Fibroblast of skin of right quadriceps (primary cell): ENCODE results near the gene SDC4.

ENCODE experiments used
- DNase-seq: peaks from one replicate; pipeline ENCODE4 v3.0.0-alpha.2; 2013

SDC4 gene

DNA sequence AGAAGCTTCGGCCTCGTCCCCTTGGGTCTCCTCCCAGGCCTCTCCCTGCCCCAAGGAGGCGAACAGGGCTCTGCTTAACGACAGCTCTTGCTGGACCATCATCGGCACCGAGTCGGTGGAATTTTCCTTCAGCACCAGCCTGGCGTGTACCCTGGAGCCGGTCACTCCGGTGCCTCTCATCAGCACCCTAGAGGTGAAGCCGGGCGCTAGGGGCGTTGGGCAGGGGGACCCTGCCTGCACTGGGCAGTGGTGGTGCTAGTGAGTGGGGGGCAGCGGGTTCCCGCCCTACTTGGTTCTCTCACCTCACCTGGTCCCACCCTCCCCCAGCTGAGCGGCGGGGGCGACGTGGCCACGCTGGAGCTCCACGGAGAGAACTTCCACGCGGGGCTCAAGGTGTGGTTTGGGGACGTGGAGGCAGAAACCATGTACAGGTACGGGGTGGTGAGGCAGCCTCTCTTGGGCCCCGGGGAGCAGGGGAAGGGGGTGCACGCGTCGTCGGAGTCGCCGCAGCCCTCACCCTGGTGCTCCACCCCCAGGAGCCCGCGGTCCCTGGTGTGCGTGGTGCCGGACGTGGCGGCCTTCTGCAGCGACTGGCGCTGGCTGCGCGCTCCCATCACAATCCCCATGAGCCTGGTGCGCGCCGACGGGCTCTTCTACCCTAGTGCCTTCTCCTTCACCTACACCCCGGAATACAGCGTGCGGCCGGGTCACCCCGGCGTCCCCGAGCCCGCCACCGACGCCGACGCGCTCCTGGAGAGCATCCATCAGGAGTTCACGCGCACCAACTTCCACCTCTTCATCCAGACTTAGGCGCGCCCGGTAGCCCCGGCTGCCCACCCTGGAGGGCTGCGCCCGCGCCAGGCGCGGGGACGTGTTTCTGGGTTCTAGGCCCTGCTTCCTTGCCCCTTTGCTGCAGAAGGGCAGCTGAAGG lies 31.8 kb downstream of the SDC4 start:
- DNase-seq, result no peak

DNA sequence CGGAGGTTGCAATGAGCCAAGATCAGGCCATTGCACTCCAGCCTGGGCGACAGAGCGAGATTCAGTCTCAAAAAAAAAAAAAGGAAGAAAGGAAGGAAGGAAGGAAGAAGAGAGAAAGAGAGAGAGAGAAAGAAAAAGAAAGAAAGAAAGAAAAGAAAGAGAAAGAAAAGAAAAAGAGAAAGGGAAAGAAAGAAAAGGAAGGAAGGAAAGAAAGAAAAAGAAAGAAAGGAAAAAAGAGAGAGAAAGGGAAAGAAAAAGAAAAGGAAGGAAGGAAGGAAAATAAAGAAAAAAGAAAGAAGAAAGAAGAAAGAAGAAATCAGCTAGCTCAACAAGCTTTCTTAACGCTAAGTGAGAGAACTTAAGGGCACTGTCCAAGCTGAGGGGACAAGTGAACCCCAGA lies 32.6 kb downstream of the SDC4 start:
- no peak for DNase-seq

DNA sequence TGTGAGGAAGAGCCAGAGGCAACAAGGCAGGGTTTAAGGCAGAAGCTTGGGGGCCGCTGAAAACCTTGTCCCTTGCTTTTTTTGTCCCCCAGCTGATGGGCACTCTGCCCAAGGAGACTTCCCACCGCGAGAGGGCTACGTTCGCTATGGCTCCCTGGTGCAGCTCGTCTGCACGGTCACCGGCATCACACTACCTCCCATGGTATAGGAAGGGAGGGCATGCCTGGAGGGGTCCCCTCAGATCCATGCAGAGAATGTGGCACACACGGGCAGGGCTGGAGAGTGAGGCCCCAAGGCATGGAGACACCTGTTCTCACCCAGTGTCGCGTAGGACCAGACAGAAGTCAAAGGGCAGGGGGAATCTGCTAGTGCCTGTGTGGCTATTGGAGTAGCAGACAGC lies 34.3 kb downstream of the SDC4 start:
- no peak for DNase-seq

DNA sequence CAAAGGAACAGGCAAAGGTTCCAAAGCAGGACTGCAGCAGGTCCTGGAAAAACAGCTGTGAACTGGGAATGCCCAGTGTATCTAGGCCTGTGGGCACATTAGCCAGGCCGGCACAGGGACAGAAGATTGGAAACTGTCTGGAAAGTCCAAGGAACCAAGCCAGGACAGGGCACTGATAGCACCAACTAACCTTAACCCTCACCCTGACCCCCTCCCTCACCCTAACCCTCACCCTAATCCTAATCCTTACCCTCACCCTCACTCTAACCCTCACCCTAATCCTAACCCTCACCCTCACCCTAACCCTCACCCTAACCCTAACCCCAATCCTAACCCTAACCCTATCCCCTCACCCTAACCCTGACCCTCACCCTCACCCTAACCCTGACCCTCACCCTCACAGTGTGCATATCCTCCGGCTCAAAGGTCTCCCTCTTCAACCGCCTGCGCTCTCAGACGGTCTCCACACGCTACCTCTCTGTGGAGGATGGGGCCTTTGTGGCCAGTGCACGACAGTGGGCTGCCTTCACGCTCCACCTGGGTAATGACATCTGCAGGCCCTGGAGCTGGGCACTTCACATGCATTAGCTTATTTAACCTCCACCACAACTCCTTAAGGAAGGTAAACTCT lies 35.0 kb downstream of the SDC4 start:
- DNase-seq, result no peak

DNA sequence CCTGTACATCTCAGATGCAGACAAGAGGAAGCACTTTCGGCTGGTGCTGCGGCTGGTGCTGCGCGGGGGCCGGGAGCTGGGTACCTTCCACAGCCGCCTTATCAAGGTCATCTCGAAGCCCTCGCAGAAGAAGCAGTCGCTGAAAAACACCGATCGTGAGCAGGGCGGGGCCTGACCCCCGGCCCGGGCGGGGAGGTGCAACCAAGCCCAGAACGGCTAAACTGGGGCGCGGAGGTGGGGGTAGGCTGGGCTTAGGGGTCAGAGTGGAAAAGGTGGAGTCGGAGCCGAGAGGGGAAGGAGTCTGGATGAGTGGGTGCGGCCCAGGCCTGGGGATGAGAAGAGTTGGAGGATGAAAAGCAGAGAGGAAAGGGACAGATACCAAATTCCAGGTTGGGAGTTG lies 36.0 kb downstream of the SDC4 start:
- DNase-seq, result no peak

DNA sequence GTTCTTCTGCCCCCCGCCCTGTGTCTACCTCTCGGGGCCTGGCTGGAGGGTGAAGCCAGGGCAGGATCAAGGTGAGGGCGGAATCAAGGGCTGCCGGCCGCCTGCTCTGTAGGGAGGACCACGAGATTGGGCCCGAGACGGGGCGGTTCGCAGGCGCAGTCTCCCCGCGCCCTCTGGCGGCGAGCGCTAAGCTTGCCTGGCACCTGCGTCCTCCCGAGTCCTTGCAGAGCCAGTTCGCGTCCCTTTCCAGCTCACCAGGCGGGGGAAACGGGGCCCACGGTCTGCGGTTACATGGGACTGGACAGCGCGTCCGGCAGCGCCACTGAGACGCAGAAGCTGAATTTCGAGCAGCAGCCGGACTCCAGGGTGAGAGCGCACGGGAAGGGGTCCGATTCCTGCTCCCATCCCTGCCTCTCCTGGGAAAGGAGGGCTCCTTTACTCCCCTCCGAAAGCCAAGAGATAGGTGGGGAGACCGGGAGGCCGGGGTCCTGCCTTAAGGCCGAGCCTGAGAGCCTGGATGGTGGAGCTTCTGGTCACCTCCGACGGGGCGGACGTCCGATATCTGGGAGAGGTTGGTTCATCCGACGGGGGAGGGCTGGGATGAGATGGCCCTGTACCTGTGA lies 36.5 kb downstream of the SDC4 start:
- peak; percentile 34 for DNase-seq

DNA sequence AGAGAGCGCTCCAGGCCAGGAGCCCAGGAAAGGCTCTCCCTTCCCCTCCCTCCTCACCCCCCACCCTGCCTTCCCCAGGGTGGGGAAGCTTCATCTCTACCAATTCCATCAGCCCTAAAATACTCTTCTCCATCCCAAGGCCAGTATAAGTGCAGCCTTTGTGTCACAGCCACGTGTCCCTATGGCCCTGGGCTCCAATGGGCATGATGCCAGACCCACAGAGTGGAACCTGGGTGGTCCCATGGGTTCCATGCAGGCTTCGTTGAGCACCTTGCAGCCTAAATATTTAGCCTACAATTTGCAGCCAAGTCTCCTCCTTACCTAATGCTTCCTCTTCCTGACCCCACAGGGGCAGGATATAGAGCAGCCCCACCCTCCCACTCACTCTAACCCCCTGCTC lies 39.1 kb downstream of the SDC4 start:
- no peak for DNase-seq

DNA sequence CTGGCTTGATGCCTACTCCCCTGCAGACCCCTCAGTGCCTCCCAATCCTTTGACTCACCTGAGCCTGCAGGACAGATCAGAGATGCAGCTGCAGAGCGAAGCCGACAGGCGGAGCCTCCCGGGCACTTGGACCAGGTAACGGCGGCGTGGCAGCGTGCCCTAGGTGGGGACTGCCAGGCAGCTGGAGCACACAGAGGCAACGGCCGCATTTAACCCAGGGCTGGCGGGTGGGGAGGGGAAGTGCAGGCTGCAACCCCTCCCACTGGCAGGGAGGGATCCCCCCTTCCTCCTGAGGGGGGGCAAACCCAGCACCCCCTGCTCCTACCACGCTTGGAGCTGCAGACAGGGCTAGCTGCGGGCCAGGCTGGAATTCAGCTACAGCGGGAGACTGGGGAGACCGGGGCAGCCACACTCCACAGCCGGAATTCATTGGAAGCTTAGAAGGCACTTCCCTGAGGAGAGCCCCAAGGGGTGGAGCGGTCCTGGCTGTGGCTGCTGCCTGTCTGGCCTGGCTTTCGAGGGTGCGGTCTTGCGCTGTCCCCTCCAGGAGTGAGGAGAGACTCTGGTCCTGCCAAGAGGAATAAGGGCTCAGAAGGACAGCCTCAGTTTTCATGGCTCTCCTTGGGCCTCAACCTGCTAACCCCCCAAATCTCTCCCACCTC lies 40.0 kb downstream of the SDC4 start, which contains the start of gene MATN4:
MATN4 (minus strand) TSS at position 183 of the 662 bp plus-strand sequence. CDS start 2,717 bp downstream, outside the sequence.
- no peak for DNase-seq

DNA sequence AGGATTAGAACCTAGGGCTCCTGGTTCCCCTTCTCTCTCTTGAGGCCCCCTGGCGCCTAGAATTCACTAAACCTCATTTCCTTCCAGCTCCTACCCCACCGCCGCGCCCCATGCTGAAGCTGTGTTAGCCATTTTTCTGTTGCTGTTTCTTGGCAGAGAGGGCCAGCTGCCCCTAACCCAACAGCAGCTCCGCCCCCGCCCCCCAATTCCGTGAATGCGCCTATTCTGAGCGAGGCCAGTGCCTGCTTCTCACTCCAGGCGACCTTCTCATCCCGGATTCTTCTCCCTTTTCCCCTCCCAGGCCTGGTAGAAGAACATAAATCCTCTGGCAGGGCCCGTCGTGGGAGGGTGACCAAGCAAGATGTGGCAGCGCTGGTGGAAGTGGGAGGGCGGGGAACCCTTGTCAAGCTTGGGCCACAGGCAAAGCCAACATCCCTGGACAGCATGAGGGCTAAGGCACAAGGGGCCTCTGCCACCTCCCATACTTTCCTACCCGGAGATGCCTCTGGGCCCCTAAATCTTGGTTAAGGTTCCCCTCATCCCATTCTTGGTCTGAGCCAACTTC lies 41.1 kb downstream of the SDC4 start:
- DNase-seq, result no peak

DNA sequence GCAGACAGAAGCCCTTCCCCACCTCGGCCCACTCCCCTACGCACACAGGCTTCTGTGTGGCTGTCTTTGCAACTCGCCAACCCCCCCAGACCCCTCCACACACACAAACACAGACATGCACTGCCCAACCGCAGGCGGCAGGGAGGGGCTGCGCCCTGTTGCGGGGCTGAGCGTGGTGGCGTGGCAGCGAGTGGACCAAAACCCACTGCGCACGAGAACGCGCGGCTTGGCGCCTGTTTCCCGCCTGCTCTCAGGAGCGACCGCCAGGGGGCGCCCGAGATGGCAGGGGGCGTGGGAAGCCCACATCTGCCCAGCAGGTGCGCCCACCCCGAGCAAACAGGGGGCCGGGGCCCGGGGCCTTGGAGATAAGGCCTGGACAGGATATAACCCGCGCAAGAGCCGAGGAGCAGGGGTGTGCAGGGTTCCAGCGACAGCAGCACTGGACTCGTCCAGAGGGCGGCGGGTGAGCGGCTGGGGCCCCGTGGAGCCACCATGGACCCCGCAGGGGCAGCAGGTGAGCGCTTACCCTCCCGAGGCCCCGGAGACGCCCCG lies 41.7 kb downstream of the SDC4 start, which contains the start of gene RBPJL:
RBPJL (plus strand) TSS at position 410 of the 552 bp plus-strand sequence; CDS start at position 493, 83 bp downstream.
- DNase-seq, result no peak

DNA sequence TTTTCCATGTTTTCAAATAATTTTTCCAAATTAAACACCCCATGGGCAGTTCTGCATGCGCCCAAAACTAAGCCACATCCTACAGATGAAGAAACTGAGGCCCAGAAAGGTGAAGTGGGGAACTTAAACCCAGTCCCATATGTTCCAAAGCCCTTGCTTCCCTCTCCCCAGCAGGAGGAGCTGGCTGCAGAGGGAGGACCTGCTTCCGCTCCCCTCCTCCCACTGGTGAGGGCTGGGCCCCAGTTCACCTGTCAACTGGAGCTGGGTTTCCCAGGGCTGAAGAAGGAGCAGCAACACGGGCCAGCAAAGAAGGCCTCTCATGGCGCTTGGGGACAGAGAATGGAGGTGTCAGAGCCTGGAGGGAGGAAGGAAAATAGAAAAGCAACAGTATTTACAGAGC lies 43.0 kb downstream of the SDC4 start:
- no peak for DNase-seq

DNA sequence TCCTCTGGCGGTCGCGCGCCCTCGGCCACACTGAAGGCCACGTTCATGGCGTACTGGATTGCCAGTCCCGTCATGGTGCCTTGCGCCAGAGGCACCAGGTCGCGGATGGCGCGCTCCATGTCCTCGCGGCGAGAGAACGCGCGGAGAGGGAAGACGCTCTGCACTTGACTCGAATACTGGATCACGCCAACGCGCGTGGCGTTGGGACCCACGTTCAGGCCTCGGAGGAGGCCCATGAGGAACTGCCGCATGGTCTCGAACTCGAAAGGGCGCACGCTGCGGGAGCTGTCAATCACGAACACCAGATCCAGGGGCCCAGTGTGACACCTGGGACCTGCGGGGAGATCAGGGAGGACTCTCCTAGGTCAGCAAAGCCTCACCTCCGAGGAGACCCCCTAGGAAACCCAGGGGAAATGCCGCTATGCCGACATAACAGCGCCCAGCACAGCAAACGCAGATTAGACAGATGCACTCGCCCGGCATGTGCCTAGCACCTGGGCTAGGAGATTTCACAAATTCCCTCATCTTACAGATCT lies 43.7 kb downstream of the SDC4 start:
- DNase-seq, result no peak

DNA sequence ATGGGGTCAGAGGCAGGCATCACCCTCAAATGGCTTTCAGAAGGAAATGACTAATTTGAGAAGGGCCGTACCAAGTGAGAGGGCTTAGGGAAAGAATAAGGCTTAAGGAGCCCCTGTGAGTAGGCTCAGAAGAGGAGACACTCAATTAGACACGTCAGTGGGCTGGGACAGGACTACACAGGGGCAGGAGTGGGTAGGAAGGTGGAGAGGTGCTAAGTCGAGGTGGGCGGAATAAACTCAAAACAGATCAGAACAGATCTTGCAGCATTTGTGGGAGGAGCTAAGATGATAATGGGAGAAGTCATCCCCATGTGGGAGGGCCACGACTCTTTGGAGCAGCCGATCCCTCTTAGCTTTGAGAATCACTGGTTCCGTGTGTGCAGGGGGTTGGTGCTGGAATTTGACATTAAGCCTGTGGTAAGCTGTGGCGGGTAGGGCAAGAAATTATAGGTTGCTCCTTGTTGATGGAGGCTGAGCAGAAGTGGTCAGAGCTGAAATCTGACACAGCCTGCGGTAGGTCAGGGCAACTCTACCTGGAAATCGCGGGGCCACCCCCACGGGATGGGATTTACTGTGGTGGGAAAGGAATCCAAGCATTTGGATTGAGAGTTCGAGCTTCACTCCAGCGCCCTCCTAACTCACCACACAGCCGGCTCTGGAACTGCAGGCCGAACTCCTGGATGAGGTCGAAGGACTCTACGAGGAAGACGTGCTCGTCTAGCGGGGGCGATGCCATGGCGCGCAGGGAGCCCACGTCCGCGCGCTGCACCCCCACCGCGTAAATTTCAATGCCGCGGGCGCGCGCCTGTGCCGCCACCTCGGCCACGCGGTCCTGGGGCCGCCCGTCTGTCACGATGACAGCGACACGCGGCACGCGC lies 44.4 kb downstream of the SDC4 start:
- peak; percentile 14 for DNase-seq

DNA sequence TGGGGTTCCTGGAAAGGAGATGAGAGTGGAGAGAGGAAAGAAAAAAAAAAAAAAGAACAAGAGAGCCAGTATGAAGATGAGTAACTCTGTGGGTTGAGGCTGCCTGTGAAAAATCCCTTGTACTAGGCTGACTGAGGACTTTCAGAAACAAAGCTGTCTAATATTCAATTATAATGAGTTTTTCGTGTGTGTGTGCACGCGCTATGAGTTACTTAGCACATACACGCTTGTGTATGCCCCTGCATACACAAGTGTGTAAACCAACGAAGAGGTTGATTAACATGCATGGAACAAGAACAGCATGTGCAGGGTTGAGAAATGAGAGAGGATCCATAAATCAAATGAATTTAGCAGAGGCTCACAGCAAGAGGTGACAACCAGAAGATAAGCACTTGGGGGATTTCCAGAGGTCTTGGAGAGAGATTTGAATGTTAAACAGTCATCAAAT lies 46.4 kb downstream of the SDC4 start:
- DNase-seq, result no peak

DNA sequence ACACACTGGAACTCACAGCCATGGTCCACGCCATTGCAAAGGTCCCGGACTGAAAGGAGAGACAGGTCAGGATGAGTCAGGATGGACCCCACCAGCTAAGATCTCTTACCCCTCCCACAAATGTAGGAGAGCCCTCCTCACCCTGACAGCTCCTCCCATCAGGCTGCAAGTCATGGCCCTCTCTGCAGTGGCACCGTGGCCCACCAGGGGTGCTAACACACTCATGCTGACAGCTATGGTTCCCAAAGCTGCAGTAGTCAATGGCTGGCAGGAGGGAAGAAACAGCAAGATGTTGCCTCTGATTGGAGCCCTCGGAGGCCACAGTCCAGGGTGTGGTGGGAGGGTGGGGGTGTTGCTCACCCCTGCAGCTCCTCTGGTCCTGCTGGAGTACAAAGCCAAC lies 47.3 kb downstream of the SDC4 start:
- DNase-seq, result peak; percentile 14

DNA sequence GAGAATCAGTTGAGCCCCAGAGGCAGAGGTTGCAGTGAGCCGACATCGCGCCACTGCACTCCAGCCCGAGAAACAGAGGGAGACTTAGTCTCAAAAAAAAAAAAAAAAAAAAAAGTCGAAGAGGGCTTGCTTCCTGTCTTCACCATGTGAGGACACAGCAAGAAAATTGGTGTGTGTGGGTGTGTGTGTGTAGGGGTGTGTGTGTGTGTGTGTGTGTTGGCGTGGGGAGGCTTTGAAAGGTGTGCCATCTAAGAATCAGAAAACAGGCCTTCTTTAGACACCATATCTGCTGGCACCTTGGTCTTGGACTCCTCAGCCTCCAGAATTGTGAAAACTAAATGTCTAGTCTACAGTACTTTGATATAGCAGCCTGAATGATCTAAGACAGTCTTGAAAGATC lies 48.4 kb downstream of the SDC4 start:
- no peak for DNase-seq

DNA sequence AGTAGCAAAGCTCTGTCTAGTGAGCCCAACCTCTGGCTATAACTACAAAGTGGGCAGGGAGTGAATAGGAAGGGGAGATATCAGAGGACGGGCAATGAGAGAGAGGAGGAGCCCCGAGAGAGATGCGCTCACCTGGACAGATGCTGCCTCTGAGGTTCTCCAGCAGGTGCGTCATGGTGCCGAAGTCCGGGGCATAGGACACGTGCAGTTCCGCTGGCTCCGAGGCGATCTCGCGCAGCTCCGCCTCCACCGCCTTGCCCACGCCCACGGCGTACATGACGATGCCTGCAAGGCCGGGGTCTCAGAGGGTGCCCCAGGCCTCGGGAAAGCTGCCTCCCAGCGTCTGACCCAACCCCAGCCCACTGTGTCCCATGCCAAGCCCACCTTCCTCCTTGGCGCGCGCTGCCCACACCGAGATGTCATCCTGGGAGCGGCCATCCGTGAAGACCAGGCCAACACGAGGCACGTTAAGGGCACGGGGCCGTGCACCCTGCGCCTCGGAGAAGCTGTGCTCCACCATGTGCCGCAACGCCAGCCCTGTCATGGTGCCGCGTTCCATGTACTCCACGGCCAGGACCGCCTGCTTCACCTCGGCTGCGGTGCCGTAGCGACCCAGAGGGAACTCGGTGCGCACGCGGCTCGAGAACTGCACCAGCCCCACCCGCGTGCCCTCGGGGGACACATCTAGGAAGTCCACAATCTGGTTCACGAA lies 50.3 kb downstream of the SDC4 start:
- no peak for DNase-seq

DNA sequence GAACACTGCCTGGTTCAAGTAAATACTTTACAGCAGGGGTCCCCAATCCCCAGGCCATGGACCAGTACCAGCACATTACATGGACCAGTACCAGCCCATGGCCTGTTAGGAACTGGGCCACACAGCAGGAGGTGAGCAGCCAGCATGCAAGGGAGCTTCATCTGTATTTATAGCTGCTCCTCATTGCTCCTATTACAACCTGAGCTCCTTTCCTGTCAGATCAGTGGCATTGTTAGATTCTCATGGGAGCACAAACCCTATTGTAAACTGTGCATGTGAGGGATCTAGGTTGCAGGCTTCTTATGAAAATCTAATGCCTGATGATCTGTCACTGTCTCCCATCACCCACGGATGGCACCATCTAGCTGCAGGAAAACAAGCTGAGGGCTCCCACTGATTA lies 53.6 kb downstream of the SDC4 start:
- DNase-seq, result no peak

DNA sequence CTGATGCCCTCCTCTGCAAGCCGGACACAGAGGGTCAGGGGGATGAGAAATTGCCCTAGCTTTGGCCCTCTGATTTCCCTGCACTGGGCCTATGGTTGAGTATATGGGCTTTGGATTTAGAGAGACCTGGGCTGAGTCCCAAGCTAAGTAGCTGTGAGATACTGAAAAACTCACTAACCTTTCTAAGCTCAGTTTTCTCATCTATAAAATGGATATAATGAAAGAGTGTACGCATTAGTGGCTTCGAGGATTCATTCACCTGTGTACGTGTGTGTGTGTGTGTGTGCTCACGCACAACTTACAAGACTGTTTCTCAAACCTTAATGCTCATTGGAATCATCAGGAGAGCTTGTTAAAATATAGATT lies 54.2 kb downstream of the SDC4 start:
- no peak for DNase-seq
